ENCODE results near the gene KCND1. TPM values are rescaled to one million over a fixed set of nuclear protein-coding genes. Genes with fewer than 3 reads are reported as not detected.

Gene KCND1
- total RNA-seq, 4 donors from 2014 or later: 0.35 to 5.8 (median 1.7) TPM

DNA sequence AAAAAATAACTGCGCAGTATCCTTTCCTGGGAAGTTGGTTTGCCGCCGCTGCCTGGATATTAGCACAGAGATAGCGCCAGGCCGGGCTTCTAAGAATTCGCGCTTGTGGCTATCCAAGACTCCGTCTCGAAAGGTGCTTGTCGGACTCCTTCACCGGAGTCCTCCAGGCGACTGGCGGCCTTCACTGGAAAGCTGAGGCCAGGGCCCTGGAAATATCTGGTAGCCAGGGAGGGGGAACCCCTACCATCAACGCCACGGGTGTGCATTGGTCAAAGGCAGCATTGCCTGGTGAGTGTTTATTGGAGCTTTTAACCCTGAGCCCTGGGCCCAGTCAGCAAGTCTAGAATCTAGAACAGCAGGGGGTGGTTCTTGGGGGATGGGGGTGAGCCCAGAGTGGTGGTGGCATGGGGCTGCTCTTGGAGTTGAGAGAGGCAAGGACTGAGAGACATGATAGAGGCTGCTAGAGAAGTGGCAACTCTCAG, 52.2 kb downstream of the KCND1 start:
- Histone ChIP-seq H3K36me3 (peaks cover 0 to 19% (median 0%) of the 10 kb centered on the region in 3 donors), H3K27me3 (no peaks in the 10 kb centered on the region), H3K9me3 (no peaks in the 10 kb centered on the region), H3K27ac (peak overlapping the region; percentile 84 to 93 (median 90)), H3K4me3 (peak overlapping the region; percentile 72 to 84 (median 77)), H3K4me1 (peaks cover 0 to 7% (median 3%) of the 10 kb centered on the region in 4 donors)
- TF ChIP-seq, protein P1, sequence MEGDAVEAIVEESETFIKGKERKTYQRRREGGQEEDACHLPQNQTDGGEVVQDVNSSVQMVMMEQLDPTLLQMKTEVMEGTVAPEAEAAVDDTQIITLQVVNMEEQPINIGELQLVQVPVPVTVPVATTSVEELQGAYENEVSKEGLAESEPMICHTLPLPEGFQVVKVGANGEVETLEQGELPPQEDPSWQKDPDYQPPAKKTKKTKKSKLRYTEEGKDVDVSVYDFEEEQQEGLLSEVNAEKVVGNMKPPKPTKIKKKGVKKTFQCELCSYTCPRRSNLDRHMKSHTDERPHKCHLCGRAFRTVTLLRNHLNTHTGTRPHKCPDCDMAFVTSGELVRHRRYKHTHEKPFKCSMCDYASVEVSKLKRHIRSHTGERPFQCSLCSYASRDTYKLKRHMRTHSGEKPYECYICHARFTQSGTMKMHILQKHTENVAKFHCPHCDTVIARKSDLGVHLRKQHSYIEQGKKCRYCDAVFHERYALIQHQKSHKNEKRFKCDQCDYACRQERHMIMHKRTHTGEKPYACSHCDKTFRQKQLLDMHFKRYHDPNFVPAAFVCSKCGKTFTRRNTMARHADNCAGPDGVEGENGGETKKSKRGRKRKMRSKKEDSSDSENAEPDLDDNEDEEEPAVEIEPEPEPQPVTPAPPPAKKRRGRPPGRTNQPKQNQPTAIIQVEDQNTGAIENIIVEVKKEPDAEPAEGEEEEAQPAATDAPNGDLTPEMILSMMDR (IDR thresholded peaks at IDR 0.05): no peak
- no peak for TF ChIP-seq POLR2A (IDR thresholded peaks at IDR 0.05)
- DNase-seq: no peak

DNA sequence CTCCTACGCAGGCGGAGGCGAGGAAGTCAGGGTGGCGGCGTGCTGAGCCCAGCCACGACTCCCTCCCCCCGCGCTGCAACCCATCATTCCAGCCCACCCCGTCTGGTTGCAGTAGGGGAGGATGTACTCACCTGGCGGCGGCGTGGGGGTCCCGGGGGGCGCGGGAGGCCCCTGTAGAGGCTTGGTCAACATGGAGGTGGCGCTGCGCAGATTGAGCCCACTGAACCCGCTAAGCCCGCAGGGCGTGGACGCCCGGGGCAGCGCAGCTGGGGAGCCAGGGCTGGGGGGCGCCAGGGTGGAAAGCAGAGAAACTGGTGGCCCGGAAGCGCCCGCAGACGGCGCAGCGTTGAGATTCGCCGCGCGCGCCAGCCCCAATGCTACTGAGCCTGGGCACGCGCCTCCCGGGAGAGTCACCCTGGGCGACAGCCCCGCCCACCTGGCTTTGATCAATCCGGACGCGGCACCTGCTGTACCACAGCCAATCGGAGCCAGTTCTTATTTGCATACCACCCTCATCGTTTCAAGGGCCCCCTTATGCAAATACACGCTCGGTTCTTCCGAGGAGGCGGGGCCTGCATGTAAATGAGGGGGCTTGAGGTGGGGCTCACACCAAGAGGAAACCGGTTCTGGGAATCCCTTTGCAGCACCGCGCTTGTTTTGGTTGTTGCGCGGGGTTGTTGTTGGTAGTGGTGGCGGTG, 52.9 kb downstream of the KCND1 start, which contains the start of gene PIM2:
PIM2 (minus strand) TSS at position 382 of the 698 bp plus-strand sequence; CDS start at position 192, 190 bp downstream.
- Histone ChIP-seq H3K27me3 (no peaks in the 10 kb centered on the region), H3K27ac (peak within 1 kb of the TSS; percentile 84 to 93 (median 90)), H3K9me3 (no peaks in the 10 kb centered on the region), H3K4me3 (peak within 1 kb of the TSS; percentile 72 to 84 (median 77)), H3K4me1 (peaks cover 0 to 7% (median 3%) of the 10 kb centered on the region in 4 donors), H3K36me3 (peaks cover 0 to 20% (median 0%) of the 10 kb centered on the region in 3 donors)
- TF ChIP-seq, protein P1 (IDR thresholded peaks at IDR 0.05): no peak
- peak; percentile 90 to 97 for TF ChIP-seq POLR2A (IDR thresholded peaks at IDR 0.05)
- peak; percentile 89 to 97 (median 91) for DNase-seq

DNA sequence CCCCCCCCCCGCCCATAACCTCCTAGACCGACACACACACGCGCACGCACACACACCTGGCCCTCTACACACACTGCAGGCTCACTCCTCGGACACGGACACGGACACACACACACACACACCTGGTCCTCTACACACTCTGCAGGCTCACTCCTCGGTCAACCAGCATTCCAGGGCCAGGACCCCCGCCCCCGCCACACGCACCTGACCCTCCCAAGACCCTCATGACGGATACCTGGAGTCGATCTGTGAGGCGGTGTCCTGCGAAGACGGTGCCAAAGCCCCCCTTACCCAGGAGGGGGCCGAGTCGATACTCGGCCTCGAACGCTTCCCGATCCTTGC, 53.4 kb downstream of the KCND1 start:
- DNase-seq: no peak
- TF ChIP-seq, protein P1 (IDR thresholded peaks at IDR 0.05): no peak
- TF ChIP-seq POLR2A (IDR thresholded peaks at IDR 0.05): no peak
- peak overlapping the region; percentile 72 to 84 (median 77) for H3K4me3 ChIP-seq
- H3K27ac ChIP-seq: peak overlapping the region; percentile 84 to 93 (median 90)
- peaks cover 0 to 7% (median 3%) of the 10 kb centered on the region in 4 donors for H3K4me1 ChIP-seq
- peaks cover 0 to 17% (median 0%) of the 10 kb centered on the region in 3 donors for H3K36me3 ChIP-seq
- no peaks in the 10 kb centered on the region for H3K9me3 ChIP-seq
- H3K27me3 ChIP-seq: no peaks in the 10 kb centered on the region

DNA sequence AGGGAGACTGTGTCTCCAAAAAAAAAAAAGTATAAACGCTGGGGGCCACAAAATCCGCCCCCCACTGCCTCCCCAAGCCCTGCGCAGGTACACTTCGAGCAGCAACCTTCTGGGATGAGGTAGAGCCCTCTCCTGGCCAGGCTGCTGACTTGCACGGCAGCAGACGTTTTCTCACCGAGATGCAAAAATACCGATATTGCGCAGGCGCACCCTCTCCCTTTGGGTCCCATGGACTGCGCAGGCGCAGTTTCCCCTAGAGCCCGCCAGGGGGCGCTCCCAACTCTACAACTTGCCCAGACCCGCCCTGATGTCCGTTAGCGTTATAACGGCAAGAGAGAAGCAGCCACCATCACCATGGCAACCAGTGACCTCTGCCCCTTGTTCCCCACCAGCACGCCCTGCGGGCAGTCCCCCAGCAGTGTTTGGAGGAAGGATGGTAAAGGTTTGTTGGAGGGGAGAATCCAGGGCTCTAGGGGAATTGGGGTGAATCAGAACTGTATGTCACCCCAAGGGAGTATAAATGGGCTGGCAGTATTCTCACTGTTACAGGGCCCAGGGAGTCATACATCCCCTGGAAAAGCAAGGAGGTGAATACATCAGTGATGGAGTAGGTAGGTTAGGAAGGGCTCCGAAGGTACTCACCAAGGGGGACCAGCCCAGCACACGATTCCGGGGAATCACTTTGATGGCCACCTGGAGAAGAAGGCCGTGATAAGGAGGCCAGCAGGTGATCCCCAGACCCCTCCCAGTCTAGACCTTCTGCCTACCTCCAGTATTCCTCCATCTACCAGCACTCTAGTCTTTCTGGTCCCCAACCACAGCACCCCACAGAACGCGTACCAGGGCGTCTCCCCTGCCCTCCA, 54.3 kb downstream of the KCND1 start:
- Histone ChIP-seq H3K4me3 (peak overlapping the region; percentile 72 to 84 (median 77)), H3K9me3 (no peaks in the 10 kb centered on the region), H3K27ac (peak overlapping the region; percentile 84 to 93 (median 90)), H3K4me1 (peaks cover 0 to 7% (median 3%) of the 10 kb centered on the region in 4 donors), H3K27me3 (no peaks in the 10 kb centered on the region), H3K36me3 (peaks cover 0 to 9% (median 0%) of the 10 kb centered on the region in 3 donors)
- TF ChIP-seq POLR2A (IDR thresholded peaks at IDR 0.05): no peak
- TF ChIP-seq, protein P1 (IDR thresholded peaks at IDR 0.05): peak; percentile 89 to 98 (median 95)
- DNase-seq: peak; percentile 89 to 96 (median 91)

All from Peyer's patch (tissue), 4 donors.